K562 (cell line): ENCODE results near the gene ZNF609. TPM values are rescaled to one million over a fixed set of nuclear protein-coding genes. Genes with fewer than 3 reads are reported as not detected.
A peak's percentile ranks its signal among the peaks of the same experiment; 100 is the strongest.

Source experiments
- CEBPG ChIP-seq, 3 experiments: fragments of 200-800 bp in 1 of 3; sonication (Bioruptor generic) in 1 of 3; sonication (generic) in 1 of 3; formaldehyde crosslinking in 1 of 3; IDR thresholded peaks in 2 of 3; conservative IDR thresholded peaks in 1 of 3; 2 replicates each; pipeline versions ENCODE4 v1.6.1 to v1.8.0; 2016 to 2022; ENCODE audit warnings: missing compliant biosample characterization in 2 of 3, missing genetic modification characterization in 2 of 3, mild to moderate bottlenecking in 1 of 3, missing genetic modification reagents in 1 of 3
- ILK ChIP-seq: fragments of 450-650 bp; IDR thresholded peaks from 2 replicates; pipeline ENCODE4 v1.6.1; 2016; ENCODE audit warnings: missing genetic modification characterization, low read depth, mild to moderate bottlenecking, missing compliant biosample characterization, moderate library complexity, borderline replicate concordance
- KAT7 ChIP-seq: sonication (generic); formaldehyde crosslinking; IDR thresholded peaks from 2 replicates; pipeline ENCODE4 v1.8.0; 2022; ENCODE audit warnings: missing genetic modification reagents, mild to moderate bottlenecking, borderline replicate concordance
- MAZ ChIP-seq, 2 experiments: fragments of 450-650 bp in 1 of 2; sonication (generic) in 1 of 2; formaldehyde crosslinking; IDR thresholded peaks in 1 of 2; conservative IDR thresholded peaks in 1 of 2; 2 replicates each; pipeline versions ENCODE4 v1.4.0 to v1.5.0; 2020; ENCODE audit warnings: mild to moderate bottlenecking in 1 of 2, missing genetic modification reagents in 1 of 2
- MECOM ChIP-seq: fragments of 250-450 bp; sonication (Bioruptor Pico); IDR thresholded peaks from 2 replicates; pipeline ENCODE4 v1.8.0; 2022; ENCODE audit warnings: inconsistent platforms
- MTA3 ChIP-seq: fragments of 450-650 bp; formaldehyde crosslinking; IDR thresholded peaks from 2 replicates; pipeline ENCODE4 v1.6.1; 2017; ENCODE audit warnings: mild to moderate bottlenecking, borderline replicate concordance
- NRF1 ChIP-seq, 2 experiments: fragments of 450-650 bp; IDR thresholded peaks in 1 of 2; conservative IDR thresholded peaks in 1 of 2; 2 replicates each; pipeline ENCODE4 v1.6.1; 2014; ENCODE audit warnings: mild to moderate bottlenecking in 2 of 2
- SRSF3 ChIP-seq: fragments of 200-400 bp; formaldehyde crosslinking; IDR thresholded peaks from 2 replicates; pipeline ENCODE4 v1.6.1; 2016; ENCODE audit warnings: mild to moderate bottlenecking, low read length, moderate library complexity; ENCODE audit not compliant: insufficient read depth
- SRSF9 ChIP-seq: fragments of 200-400 bp; formaldehyde crosslinking; IDR thresholded peaks from 2 replicates; pipeline ENCODE4 v1.6.1; 2017; ENCODE audit warnings: low read depth, low read length, borderline replicate concordance
- TAL1 ChIP-seq: fragments of 450-650 bp; IDR thresholded peaks from 2 replicates; pipeline ENCODE4 v1.6.1; 2016; ENCODE audit warnings: mild to moderate bottlenecking
- TCF3 ChIP-seq: sonication (generic); formaldehyde crosslinking; IDR thresholded peaks from 2 replicates; pipeline ENCODE4 v1.4.0; 2020; ENCODE audit warnings: mild to moderate bottlenecking, missing genetic modification reagents
- TSC22D4 ChIP-seq: fragments of 450-650 bp; IDR thresholded peaks from 2 replicates; pipeline ENCODE4 v1.6.1; 2016; ENCODE audit warnings: missing genetic modification characterization, missing biosample characterization, control low read depth
- ZBTB8A ChIP-seq: fragments of 450-650 bp; IDR thresholded peaks from 2 replicates; pipeline ENCODE4 v1.6.1; 2018; ENCODE audit warnings: mild to moderate bottlenecking, moderate library complexity; ENCODE audit not compliant: partially characterized antibody
- ZEB2 ChIP-seq: fragments of 450-650 bp; IDR thresholded peaks from 2 replicates; pipeline ENCODE4 v1.6.1; 2016
- ZNF274 ChIP-seq: IDR thresholded peaks from 2 replicates; pipeline ENCODE4 v1.6.1; 2011; ENCODE audit warnings: low read depth, mild to moderate bottlenecking, low read length, moderate library complexity, borderline replicate concordance
- ZNF316 ChIP-seq: fragments of 450-650 bp; IDR thresholded peaks from 2 replicates; pipeline ENCODE4 v1.6.1; 2016
- ZNF764 ChIP-seq: fragments of 250-450 bp; sonication (Bioruptor Pico); IDR thresholded peaks from 2 replicates; pipeline ENCODE4 v1.4.0; 2020; ENCODE audit warnings: low read depth, mild to moderate bottlenecking, moderate library complexity
- polyA plus RNA-seq, 8 experiments: library from polyadenylated mRNA; depleted of rRNA in 4 of 8; stranded (reverse) in 5 of 8; unstranded in 3 of 8; fragments of >200 nt; fragmentation: Nextera tagmentation in 2 of 8; fragmentation: Illumina TruSeq in 1 of 8; extraction: Ambion mirVana in 2 of 8; extraction: Trizol in 1 of 8; gene quantifications; 2 replicates each; pipeline versions ENCODE4 v1.2.1 to v1.2.3, GENCODE V29; 2011 to 2014; ENCODE audit warnings: inconsistent platforms in 1 of 8, missing spikeins in 1 of 8
- total RNA-seq, 7 experiments: library from RNA; depleted of rRNA in 6 of 7; stranded (reverse); fragments of >200 nt in 6 of 7; fragmentation: Illumina TruSeq in 2 of 7; extraction: Trizol in 2 of 7; gene quantifications; 2 replicates each; pipeline versions ENCODE4 v1.2.1 to v1.2.3, GENCODE V29; 2011 to 2021; ENCODE audit warnings: low replicate concordance in 1 of 7
- TF ChIP-seq, protein P1 (sequence below), 2 experiments: IDR thresholded peaks in 1 of 2; conservative IDR thresholded peaks in 1 of 2; 2 replicates each; pipeline ENCODE4 v1.6.1; 2016; ENCODE audit warnings: low read depth in 2 of 2, mild to moderate bottlenecking in 1 of 2, missing compliant biosample characterization in 1 of 2, missing genetic modification characterization in 1 of 2, moderate library complexity in 1 of 2
- TF ChIP-seq, protein P2 (sequence below), 2 experiments: fragments of 450-650 bp in 1 of 2; sonication (generic) in 1 of 2; formaldehyde crosslinking in 1 of 2; IDR thresholded peaks in 1 of 2; conservative IDR thresholded peaks in 1 of 2; 2 replicates each; pipeline versions ENCODE4 v1.6.1 to v1.8.1; 2016 to 2023; ENCODE audit warnings: mild to moderate bottlenecking in 2 of 2, moderate library complexity in 2 of 2, inconsistent platforms in 1 of 2, missing genetic modification reagents in 1 of 2
- TF ChIP-seq, protein P3 (sequence below), 2 experiments: fragments of 450-650 bp; IDR thresholded peaks; 2 replicates each; pipeline ENCODE4 v1.6.1; 2016
- TF ChIP-seq, protein P4 (sequence below): IDR thresholded peaks from 2 replicates; pipeline ENCODE4 v1.6.1; 2011; ENCODE audit not compliant: insufficient read length; ENCODE audit errors: extremely low read depth

ZNF609 gene
- total and polyA plus RNA-seq, 9 of the 15 experiments (the other 6 are each of a cell fraction or from before 2014, with no cell fraction given): 3.0 to 38.7 (median 17.8) TPM

DNA sequence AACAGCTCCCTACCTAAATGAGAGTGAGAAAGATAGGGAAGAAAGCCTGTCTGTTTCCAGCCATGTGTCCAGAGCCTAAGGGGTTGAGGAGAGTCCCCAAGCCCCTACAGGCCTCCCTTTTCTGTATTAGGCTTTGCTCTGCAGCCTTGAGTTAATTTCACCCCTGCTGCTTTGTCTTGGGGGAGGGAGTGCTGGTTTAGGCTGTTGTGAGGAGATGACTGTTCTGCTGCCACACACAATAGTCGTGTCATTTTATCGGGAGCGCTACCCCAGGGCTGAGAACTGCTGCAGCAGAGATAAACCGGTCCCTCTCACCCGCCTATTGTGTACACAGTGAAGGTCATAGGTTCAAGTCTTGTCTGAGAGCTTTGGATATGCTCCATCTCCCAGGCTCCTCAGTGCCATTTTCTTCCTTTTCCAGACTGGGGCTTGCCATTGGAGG is 1.4 kb downstream of the ZNF609 start (continued):
- TF ChIP-seq, protein P1, sequence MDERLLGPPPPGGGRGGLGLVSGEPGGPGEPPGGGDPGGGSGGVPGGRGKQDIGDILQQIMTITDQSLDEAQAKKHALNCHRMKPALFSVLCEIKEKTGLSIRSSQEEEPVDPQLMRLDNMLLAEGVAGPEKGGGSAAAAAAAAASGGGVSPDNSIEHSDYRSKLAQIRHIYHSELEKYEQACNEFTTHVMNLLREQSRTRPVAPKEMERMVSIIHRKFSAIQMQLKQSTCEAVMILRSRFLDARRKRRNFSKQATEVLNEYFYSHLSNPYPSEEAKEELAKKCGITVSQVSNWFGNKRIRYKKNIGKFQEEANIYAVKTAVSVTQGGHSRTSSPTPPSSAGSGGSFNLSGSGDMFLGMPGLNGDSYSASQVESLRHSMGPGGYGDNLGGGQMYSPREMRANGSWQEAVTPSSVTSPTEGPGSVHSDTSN (CRISPR knock-in tag; IDR thresholded peaks at IDR 0.05; ENCODE audit: low read depth): no peak
- TF ChIP-seq, protein P1 (tag; conservative IDR thresholded peaks at IDR 0.05; ENCODE audit: low read depth): no peak
- peak; percentile 57; the same call in 1 of the 2 replicates for TF ChIP-seq MTA3
- peak; percentile 94 for TF ChIP-seq TCF3
- peak; percentile 88 for TF ChIP-seq TAL1
- no peak for TF ChIP-seq SRSF3
- TF ChIP-seq ZEB2: no peak
- TF ChIP-seq ZNF764 (CRISPR knock-in tag): no peak
- TF ChIP-seq, protein P2, sequence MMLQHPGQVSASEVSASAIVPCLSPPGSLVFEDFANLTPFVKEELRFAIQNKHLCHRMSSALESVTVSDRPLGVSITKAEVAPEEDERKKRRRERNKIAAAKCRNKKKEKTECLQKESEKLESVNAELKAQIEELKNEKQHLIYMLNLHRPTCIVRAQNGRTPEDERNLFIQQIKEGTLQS (IDR thresholded peaks at IDR 0.05): no peak
- TF ChIP-seq, protein P2 (CRISPR knock-in tag; conservative IDR thresholded peaks at IDR 0.05): no peak
- TF ChIP-seq, protein P3, sequence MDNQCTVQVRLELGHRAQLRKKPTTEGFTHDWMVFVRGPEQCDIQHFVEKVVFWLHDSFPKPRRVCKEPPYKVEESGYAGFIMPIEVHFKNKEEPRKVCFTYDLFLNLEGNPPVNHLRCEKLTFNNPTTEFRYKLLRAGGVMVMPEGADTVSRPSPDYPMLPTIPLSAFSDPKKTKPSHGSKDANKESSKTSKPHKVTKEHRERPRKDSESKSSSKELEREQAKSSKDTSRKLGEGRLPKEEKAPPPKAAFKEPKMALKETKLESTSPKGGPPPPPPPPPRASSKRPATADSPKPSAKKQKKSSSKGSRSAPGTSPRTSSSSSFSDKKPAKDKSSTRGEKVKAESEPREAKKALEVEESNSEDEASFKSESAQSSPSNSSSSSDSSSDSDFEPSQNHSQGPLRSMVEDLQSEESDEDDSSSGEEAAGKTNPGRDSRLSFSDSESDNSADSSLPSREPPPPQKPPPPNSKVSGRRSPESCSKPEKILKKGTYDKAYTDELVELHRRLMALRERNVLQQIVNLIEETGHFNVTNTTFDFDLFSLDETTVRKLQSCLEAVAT (IDR thresholded peaks at IDR 0.05): no peak
- TF ChIP-seq KAT7 (CRISPR knock-in tag): no peak
- TF ChIP-seq ZNF274: no peak
- TF ChIP-seq, protein P4, sequence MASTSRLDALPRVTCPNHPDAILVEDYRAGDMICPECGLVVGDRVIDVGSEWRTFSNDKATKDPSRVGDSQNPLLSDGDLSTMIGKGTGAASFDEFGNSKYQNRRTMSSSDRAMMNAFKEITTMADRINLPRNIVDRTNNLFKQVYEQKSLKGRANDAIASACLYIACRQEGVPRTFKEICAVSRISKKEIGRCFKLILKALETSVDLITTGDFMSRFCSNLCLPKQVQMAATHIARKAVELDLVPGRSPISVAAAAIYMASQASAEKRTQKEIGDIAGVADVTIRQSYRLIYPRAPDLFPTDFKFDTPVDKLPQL: no peak
- 0 out of 4 replicates have a peak, but pooled peaks of 1 of the 2 experiments have one; percentile 19 for TF ChIP-seq MAZ (CRISPR knock-in tag; conservative IDR thresholded peaks at IDR 0.05 in 1 of 2, IDR thresholded peaks at IDR 0.05 in 1 of 2)
- no peak; the same call in 1 of the 2 replicates for TF ChIP-seq MECOM (CRISPR knock-in tag)
- TF ChIP-seq CEBPG (CRISPR knock-in tag; IDR thresholded peaks at IDR 0.05): no peak
- no peak for TF ChIP-seq CEBPG (tag; conservative IDR thresholded peaks at IDR 0.05 in 1 of 2, IDR thresholded peaks at IDR 0.05 in 1 of 2)
- 0 out of 2 replicates have a peak, but pooled peaks have one; percentile 3 for TF ChIP-seq ZNF316
- 0 out of 4 replicates have a peak, but pooled peaks of 1 of the 2 experiments have one; percentile 21 for TF ChIP-seq NRF1 (conservative IDR thresholded peaks at IDR 0.05 in 1 of 2, IDR thresholded peaks at IDR 0.05 in 1 of 2)
- TF ChIP-seq SRSF9: no peak
- TF ChIP-seq ILK (tag): no peak
- no peak for TF ChIP-seq TSC22D4 (tag)
- TF ChIP-seq ZBTB8A: no peak
